Fibroblast of the conjunctiva (primary cell): ENCODE measurements around the gene PTHLH.

ENCODE experiments used
- DNase-seq: peaks from one replicate; pipeline ENCODE4 v3.0.0-alpha.2; 2010; ENCODE audit warnings: low read depth

Gene PTHLH

DNA sequence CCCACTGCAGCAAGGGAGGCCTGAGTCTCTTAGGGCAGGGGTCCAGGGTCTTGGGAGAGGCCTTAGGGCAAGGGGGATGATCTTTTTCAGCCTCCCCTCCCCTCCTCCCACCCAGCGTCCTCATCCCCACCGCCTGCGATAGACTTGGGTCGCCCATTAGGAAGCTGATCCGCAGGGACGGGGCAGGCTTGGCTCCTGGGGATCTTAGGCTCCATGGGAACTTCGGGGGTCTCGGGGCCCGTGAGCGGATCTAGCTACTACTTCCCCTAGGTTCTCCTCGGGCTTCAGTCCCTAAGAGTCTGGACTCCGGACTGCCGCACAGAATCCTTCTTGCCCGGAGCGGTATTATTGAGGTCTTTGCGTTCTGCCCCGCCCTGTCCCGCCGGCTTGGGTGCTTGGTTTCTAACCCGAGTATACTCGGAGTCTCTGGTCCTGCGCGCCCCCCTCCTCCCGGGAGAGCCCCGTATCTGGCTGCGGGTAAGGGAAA lies 2.2 kb upstream of the PTHLH start:
- no peak for DNase-seq

- DNase-seq, result no peak
Observed at GRCh38 chr12:27973487-27973890, 956 bp upstream of the PTHLH start.

- no peak for DNase-seq
Observed at GRCh38 chr12:27971606-27972005, 927 bp downstream of the PTHLH start.

GRCh38 chr12:27971121-27971489 lies 1.4 kb downstream of the PTHLH start:
- no peak for DNase-seq

DNA sequence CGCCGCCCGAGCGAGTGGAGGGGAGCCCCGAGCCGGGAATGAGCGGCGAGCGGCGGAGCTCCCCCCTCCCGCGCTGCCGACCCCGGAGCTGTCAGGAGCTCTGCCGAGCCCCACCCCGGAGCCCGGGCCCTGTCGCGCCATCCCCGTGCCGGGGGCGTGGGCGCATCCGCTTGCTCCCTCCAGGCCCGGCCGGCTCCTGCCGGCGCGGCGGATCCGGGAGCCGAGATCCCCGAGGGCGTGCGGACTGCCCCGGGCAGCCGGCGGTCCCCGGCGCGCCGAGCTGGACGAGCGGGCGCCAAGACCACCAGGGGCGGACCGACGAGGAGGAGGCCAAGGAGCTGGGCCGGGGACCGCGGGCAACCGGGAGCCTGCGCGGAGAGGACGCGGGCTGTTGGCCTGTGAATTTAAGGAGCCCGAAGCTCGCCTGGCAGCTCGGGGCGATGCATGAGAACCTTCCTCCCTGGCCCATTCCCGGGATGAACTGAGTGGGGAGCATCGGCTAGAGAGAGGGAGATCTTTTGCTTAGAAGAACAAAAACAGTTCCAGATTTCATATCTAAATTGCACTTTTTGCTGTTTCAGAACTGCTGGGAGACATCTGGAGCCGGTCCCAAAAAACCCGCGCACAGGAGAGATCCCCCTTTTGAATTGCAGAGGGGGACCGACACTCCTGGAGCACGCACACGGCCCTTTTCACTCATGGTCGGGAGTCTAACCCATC lies 2.0 kb downstream of the PTHLH start:
- DNase-seq, result no peak

GRCh38 chr12:27969624-27970400 lies 2.7 kb downstream of the PTHLH start:
- no peak for DNase-seq

GRCh38 chr12:27968972-27969623 lies 3.4 kb downstream of the PTHLH start:
- DNase-seq, result no peak

DNA sequence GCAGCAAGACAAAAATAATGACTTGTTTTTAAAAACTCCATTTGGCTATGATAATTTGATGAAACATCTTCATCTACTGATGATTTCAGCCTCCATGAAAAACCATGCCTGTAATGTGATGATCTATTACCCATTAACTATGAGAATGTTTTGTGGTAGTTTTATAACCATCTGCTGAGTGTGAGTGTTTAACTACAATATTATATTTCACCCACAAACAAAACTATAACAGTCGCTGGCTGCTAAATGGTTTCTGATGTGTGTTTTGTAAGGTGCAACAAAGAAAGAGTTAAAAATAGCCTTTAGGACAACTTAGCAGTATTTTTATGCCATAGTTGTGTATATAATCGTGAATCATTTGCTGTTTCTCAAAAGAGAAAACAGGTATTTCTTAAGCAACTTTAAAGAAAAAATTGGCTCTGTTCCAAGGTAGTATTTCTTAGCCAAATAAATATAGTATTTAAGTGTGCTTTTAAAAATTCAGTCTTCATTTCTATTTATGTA lies 4.9 kb downstream of the PTHLH start:
- no peak for DNase-seq

DNA sequence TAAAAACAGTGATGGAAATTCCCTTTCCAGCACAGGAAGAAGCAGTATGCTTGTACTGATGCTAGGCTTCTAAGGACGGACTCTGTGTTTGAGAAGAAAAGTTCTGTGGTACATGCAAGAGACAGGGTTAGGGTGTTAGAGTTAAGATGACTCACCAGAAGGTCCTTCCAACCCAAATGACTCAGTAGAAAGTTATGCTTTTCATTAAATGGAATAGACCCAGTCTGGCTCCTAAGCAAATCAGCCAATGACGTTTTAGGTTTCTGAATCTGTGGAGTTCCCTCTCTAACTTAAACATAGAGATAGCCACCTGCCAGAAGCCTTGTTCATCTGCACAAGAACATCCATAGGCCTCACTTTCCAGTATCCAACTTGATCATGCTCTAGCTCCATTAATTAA lies 5.7 kb downstream of the PTHLH start:
- peak; percentile 95 for DNase-seq

GRCh38 chr12:27965966-27966365 lies 6.6 kb downstream of the PTHLH start:
- DNase-seq, result no peak

DNA sequence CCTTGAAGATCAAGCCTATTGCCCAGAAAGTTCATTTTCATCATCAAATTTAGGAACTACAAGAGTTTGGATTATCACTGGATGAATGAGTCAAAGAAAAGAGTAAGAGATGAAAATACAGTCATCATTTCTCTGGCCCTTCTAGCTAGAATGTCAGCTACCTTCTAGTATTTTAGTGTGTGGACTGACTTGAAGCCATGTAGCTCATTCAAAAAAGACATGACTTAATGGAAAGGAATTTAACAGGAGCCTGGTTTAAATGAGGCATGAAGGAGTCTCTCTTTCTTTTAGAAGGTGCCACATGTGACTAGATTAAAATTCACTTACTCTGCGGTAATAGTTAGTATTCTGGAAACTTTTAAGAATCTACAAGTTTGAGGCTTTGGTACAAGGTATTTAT lies 7.1 kb downstream of the PTHLH start:
- DNase-seq, result no peak

- DNase-seq, result no peak
Observed at GRCh38 chr12:27964123-27964522, 8.4 kb downstream of the PTHLH start.

GRCh38 chr12:27960821-27961220 lies 11.7 kb downstream of the PTHLH start:
- DNase-seq, result no peak

DNA sequence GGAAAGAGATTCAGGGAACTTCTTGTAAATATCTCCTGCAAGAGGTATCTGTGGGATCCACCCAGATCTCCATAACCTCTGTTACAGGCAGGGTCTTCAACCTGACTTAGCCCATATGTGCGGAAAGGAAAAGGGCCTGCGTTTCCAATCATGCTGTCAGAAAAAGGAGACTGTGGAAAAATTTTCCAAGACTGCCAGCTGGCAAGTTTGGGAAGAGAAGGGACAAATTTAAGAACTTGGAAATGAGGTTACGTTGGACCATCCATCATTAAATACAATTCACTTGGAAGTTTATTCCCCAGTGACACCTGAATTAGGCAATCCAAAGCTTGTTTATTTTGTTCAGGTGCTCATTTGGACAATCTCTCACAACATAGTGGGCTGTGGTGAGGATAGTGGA lies 13.9 kb downstream of the PTHLH start:
- no peak for DNase-seq

GRCh38 chr12:27957366-27957765 lies 15.2 kb downstream of the PTHLH start:
- no peak for DNase-seq

DNA sequence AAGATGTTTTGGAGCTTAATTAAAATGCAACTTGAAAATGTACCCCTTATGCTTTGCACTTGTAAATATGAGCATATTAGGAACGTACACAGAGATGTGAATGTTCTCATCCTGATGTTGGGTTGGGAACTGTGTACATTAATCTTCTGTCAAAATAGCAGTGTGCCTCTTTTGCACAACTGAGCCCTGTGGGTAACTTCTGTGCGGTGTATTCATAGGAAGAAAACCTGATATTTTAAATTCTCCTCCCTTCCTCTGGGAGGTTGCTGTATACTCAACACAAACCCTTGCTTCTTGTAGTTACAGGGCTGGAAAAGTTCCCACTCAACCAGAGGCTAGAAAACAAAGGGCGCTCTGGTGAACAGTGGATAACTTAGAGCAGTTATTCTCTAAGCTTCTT lies 18.7 kb downstream of the PTHLH start:
- no peak for DNase-seq

- no peak for DNase-seq
Observed at GRCh38 chr12:27953348-27953747, 19.2 kb downstream of the PTHLH start.

DNA sequence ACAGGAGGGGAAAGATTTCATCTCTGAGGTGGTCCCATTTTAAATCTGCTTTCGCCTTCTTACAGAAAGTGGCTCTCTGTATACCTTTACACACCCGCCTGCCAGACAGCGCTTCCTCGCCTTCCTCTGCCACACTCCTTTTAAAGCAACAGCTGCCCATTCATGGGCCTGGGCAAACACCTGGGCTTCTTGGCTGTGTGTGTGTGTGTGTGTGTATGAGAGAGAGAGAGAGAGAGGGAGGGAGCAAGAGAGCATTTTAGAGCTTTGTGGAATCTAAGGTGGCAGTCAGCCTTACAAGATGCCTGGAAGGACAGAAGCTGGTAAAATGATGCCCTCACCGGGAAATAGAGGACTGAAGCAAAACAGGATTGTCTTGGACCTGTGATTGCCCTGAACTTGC lies 20.0 kb downstream of the PTHLH start:
- DNase-seq, result no peak

- DNase-seq, result no peak
Observed at GRCh38 chr12:27951898-27952297, 20.6 kb downstream of the PTHLH start.

DNA sequence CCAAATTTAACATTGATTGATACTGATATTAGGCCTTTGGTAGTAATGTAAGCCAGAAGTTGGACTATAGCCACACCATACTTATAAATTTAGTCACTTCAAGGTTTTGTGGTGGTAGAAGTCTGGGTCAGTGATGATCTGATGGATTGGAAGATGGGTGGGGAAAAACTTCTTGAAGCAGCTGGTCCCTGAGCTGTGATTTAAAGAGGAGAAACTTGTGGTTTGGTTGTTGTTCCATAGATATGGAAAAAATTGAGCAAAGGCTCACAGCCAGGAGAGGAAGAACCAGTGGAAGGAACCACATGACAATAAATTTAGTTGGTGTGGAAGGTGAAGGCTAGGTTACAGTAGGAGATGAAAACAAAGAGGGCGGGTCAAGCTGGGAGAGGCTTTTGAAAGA lies 26.1 kb downstream of the PTHLH start:
- DNase-seq, result no peak

DNA sequence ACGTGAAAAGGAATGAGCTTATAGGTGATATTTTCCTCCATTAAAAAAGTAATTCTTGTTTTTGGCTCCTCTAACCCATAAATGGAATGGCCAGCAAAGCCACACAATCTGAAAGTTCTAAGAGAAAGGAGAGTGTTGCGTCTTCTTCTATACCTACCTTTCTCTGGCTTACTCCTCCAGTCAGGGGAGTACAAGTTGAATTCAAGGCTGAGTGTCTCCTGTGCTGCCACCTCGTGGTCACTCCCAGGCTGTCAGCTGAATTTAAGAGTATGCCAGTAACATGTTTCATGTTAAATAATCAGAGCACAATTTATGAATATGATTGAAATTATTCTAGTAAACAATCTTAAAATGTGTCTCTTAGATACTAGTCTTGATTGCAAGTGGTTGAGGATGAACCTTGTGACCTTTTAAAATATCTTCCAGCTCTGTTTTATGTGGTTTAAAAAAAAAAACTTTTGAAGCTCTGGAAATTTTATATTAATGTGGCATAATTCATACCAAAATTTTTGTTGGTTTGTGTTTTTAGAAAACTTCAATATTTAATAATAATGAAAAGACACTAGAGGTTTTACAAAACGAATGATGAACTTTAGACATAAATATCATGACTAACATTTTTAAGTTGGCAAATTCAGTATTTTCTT lies 31.7 kb downstream of the PTHLH start:
- DNase-seq, result peak; percentile 70

GRCh38 chr12:27940245-27940644 lies 32.3 kb downstream of the PTHLH start:
- DNase-seq, result no peak
